Pancreas (tissue), 10 donors: Measurements from ENCODE around the gene PARD3B. TPM values are rescaled to one million over a fixed set of nuclear protein-coding genes. Genes with fewer than 3 reads are reported as not detected.

ENCODE experiments used
- ATAC-seq, 4 donors: fragments of 200-7000 bp; cut with Tn5 transposase; one replicate each; pipeline versions ENCODE4 v1.8.0 to v1.9.1; 2020; ENCODE audit warnings: mild to moderate bottlenecking in 4 of 4, moderate library complexity in 4 of 4
- DNase-seq, 6 donors: peaks; one replicate each; pipeline ENCODE4 v3.0.0-alpha.2; 2020
- FAIRE-seq: peaks from 2 replicates; lab custom pipeline; 2012; peaks lifted over from hg19 to GRCh38; lab: Jason Lieb, UNC
- H3K27ac ChIP-seq, 4 donors: fragments of 200-600 bp; sonication (generic); 1 replicate in 3 of 4; 2 replicates in 1 of 4; pipeline versions ENCODE4 v1.5.0 to v1.8.0; 2020
- H3K27me3 ChIP-seq, 4 donors: fragments of 200-600 bp; one replicate each; pipeline ENCODE4 v1.8.0; 2021
- H3K36me3 ChIP-seq, 3 donors: fragments of 200-600 bp; sonication (generic) in 1 of 3; one replicate each; pipeline versions ENCODE4 v1.5.0 to v1.8.0; 2020 to 2021
- H3K4me1 ChIP-seq, 3 donors: fragments of 200-600 bp; one replicate each; pipeline ENCODE4 v1.8.0; 2021
- H3K4me3 ChIP-seq, 4 donors: fragments of 200-600 bp; sonication (generic) in 2 of 4; one replicate each; pipeline versions ENCODE4 v1.5.0 to v1.8.0; 2020 to 2021
- H3K9me3 ChIP-seq, 4 donors: fragments of 200-600 bp; one replicate each; pipeline ENCODE4 v1.8.0; 2021
- WGBS, 2 donors: extraction: QIAGEN DNeasy Blood & Tissue Kit; methylation state at CpG; one replicate each; pipeline ENCODE4 v1.1.7; 2013; 5-methylcytosine and 5-hydroxymethylcytosine counted together
- intact Hi-C, 3 donors: fragments of 100-400 bp; cut with DNase I; formaldehyde crosslinking; loops; one replicate each; pipeline versions ENCODE4 v1.11.1 to v1.14.2; 2022
- polyA plus RNA-seq, 2 donors: library from polyadenylated mRNA; stranded (reverse); fragments of 200-250 nt; gene quantifications; one replicate each; pipeline ENCODE4 v1.2.3, GENCODE V29; 2013
- total RNA-seq, 6 donors: library from RNA; stranded (reverse); fragmentation: NEBNext Ultra II Directional in 4 of 6; extraction: Animal tissue kit (Norgen Biotek cat#: 25700) in 4 of 6; gene quantifications; one replicate each; pipeline versions ENCODE4 v1.2.1 to v1.2.4, GENCODE V29; 2021 to 2023
- TF ChIP-seq, protein P1 (sequence below), 4 donors: fragments of 200-600 bp; sonication (generic) in 3 of 4; IDR thresholded peaks; one replicate each; pipeline versions ENCODE4 v1.5.0 to v1.8.0; 2021; ENCODE audit warnings: antibody characterized with exemption in 4 of 4
- donor health status: healthy with polysubstance abuse.
- donor health status: DM: no; HTN: no; CAD: no; lungs with moderate emphysema.
- donor health status: DM: no; HTN: no; CAD: no.
- donor health status: control.
- donor health status: control.
- donor health status: Bipolar disorder and iron deficiency.
- donor health status: DM: yes; HTN: yes; CAD: no.
- donor health status: DM: no; HTN: no; CAD: no.
- donor health status: DM: no; HTN: no; CAD: no.
- donor health status: DM: yes; HTN: yes; CAD: no.

PARD3B gene
- total and polyA plus RNA-seq, 8 donors, result 2.8 to 21.5 (median 12.7) TPM

DNA sequence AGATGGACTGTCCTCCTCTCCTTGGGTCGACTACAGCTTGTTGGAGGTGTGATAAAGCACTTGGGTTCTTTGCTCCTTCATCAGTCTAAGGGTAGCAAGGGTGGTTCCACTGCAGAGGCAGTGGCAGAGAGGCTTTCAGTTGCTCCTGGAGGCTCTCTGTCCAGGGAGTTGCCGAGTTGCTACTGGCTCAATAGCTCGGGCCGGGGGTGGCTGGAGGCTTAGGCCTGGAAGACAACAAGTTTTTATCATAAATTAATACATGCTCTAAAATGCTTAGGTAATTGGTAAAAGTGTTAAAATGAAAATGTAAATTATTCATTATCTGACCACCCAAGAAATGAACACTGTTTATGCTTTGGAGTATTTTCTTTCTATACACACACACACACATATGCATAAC is 975.0 kb downstream of the PARD3B start:
- H3K36me3 ChIP-seq, result no peaks in the 10 kb centered on the region
- no peaks in the 10 kb centered on the region for H3K27me3 ChIP-seq
- no peak for ATAC-seq
- no peak for FAIRE-seq
- DNase-seq, result no peak
- intact Hi-C loops, result no loop called here
- WGBS, 2 donors, result 88 to 90% methylated on average over 4 of the region's 4 CpGs
- H3K9me3 ChIP-seq, result no peaks in the 10 kb centered on the region
- no peak overlapping the region for H3K4me3 ChIP-seq
- no peaks in the 10 kb centered on the region for H3K4me1 ChIP-seq
- H3K27ac ChIP-seq, result no peak overlapping the region
- TF ChIP-seq, protein P1, sequence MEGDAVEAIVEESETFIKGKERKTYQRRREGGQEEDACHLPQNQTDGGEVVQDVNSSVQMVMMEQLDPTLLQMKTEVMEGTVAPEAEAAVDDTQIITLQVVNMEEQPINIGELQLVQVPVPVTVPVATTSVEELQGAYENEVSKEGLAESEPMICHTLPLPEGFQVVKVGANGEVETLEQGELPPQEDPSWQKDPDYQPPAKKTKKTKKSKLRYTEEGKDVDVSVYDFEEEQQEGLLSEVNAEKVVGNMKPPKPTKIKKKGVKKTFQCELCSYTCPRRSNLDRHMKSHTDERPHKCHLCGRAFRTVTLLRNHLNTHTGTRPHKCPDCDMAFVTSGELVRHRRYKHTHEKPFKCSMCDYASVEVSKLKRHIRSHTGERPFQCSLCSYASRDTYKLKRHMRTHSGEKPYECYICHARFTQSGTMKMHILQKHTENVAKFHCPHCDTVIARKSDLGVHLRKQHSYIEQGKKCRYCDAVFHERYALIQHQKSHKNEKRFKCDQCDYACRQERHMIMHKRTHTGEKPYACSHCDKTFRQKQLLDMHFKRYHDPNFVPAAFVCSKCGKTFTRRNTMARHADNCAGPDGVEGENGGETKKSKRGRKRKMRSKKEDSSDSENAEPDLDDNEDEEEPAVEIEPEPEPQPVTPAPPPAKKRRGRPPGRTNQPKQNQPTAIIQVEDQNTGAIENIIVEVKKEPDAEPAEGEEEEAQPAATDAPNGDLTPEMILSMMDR (IDR thresholded peaks at IDR 0.05), result no peak

DNA sequence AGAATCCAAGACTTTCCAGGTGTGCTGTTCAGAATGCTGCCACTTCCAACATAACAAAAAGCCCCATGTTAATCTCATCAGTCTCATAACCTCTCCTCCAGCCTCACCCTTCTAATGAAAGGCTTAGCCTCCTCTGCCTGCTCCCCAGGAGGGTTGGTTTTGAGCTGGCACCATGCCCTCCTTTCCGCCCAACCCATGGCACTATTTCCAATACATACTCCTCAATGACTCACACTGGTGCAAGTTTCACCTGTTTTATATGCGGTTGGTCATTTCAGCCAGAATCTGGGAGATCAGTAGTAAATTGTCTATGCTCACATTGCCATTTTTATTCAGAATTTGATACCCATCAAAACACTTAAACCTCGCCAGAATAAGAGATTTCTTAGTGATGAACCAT is 979.4 kb downstream of the PARD3B start:
- Histone ChIP-seq H3K27me3 (no peaks in the 10 kb centered on the region), H3K36me3 (no peaks in the 10 kb centered on the region), H3K4me3 (no peak overlapping the region), H3K27ac (no peak overlapping the region), H3K4me1 (no peaks in the 10 kb centered on the region), H3K9me3 (no peaks in the 10 kb centered on the region)
- DNase-seq (no peak), FAIRE-seq (no peak), ATAC-seq (no peak)
- WGBS, 2 donors, result 94 to 95% methylated on average over 3 of the region's 3 CpGs
- TF ChIP-seq, protein P1 (IDR thresholded peaks at IDR 0.05), result no peak
- intact Hi-C loops, result no loop called here

DNA sequence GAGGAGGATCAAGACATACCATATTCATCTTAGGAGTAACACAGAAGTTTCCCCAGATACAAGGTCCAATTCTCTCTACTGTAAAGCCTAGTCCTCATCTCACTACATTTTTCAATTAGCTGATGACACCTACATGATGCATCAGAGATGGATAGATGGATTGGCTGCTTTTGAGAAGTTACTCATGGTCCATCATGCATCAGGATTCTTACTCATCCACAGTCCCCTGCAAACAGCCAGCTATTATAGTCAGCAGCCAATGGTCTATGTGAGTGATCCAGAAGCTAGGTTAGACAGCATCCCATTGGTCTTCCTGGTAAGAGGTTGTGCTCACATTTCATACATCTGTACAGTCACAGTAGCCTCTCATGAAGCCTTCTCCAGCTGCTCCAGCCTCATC is 982.5 kb downstream of the PARD3B start:
- TF ChIP-seq, protein P1 (IDR thresholded peaks at IDR 0.05), result no peak
- Histone ChIP-seq H3K9me3 (no peaks in the 10 kb centered on the region), H3K4me3 (no peak overlapping the region), H3K27me3 (no peaks in the 10 kb centered on the region), H3K36me3 (no peaks in the 10 kb centered on the region), H3K27ac (no peak overlapping the region), H3K4me1 (no peaks in the 10 kb centered on the region)
- FAIRE-seq (no peak), ATAC-seq (no peak), DNase-seq (no peak)
- intact Hi-C loops, result no loop called here

DNA sequence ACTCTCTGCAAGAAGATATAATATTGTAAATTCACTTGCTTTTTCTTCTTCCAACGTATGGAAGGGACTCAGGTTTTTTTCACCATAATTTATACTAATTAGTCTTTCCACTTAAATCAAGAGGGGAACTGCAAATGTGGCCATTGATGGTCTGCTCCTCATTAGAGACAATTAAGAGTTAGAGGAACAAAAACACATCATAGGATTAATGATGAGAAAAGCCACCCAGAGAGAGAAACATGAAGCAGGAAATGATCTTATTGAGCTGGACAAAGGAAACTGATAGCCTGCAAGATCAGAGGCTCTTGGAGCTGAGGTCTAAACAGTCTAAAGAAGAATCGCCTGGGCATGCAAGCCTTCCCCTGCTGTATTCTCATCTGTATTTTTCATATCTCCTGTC is 985.8 kb downstream of the PARD3B start:
- H3K36me3 ChIP-seq, result no peaks in the 10 kb centered on the region

DNA sequence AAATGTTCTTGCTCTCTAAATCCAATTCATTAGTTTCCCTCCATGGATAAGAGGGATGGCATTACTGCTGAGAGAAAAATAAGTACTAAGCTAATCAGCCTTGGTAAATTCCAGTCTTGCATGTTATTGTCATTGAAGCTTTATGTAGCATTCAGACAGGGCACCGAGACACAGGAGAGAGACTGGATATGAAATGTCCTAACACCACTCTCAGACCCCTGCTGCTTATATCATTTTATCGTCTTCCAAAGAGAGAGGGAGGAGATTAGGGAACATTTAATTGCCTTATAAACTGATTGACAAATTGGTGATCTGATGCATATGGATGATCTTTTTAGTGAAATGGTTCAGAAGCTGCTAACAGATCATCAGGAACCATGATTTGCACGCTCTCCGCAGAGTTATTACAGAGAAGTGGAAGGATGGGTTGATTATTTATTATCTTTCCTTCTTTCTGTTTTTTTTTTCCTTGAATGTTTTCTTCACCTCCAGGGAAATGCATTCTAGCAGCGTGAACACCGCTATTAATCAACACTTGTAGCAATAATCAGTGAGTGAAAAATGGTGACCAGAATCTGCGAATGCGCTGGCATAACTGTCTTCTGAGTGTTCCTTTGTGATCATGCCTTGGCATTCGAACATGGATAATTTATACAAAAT is 986.3 kb downstream of the PARD3B start:
- Histone ChIP-seq H3K27me3 (no peaks in the 10 kb centered on the region), H3K27ac (no peak overlapping the region), H3K4me1 (no peaks in the 10 kb centered on the region), H3K36me3 (no peaks in the 10 kb centered on the region), H3K9me3 (no peaks in the 10 kb centered on the region), H3K4me3 (no peak overlapping the region)
- FAIRE-seq (no peak), ATAC-seq (no peak), DNase-seq (no peak)
- WGBS, 2 donors, result 96% methylated on average over 9 of the region's 9 CpGs
- intact Hi-C loops, result no loop called here
- TF ChIP-seq, protein P1 (IDR thresholded peaks at IDR 0.05), result no peak

More for the DNA sequence above, 985.8 kb downstream of the PARD3B start:
- H3K4me3 ChIP-seq, result no peak overlapping the region
- intact Hi-C loops, result no loop called here
- no peak overlapping the region for H3K27ac ChIP-seq
- WGBS, 2 donors, result 84 to 91% methylated on average over 2 of the region's 2 CpGs
- no peak for DNase-seq
- no peaks in the 10 kb centered on the region for H3K4me1 ChIP-seq
- no peaks in the 10 kb centered on the region for H3K27me3 ChIP-seq
- ATAC-seq, result no peak
- TF ChIP-seq, protein P1 (IDR thresholded peaks at IDR 0.05), result no peak
- H3K9me3 ChIP-seq, result no peaks in the 10 kb centered on the region
- no peak for FAIRE-seq
